ENCODE results near the gene CD209.

DNA sequence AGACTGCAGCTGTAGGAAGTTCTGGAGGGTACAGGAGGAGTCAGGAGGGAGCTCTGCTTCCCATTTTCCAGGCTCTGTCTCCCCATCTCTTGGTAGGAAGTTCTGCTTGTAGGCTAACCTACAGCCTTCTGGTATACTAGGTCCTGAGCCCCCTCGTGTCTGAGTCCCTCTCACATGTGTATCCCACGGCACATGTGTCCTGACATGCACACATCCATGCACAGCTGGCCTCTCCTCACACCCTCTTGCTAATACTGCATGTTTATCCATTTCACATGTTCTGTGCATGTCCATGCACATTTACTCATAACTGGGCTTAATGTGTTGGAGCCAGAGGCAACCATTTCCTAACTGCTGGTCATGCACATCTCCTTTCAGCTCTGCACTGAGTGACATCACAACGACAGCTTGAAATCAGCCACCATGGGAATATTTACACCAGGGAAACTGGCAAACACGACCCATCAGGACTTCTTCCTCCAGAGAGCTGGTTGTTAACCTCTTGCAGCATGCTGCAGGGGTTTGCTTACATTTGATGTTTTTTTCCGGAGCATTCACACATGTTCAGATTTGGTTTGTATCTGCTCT is 3.0 kb downstream of the CD209 start:
- TF ChIP-seq, protein P1, sequence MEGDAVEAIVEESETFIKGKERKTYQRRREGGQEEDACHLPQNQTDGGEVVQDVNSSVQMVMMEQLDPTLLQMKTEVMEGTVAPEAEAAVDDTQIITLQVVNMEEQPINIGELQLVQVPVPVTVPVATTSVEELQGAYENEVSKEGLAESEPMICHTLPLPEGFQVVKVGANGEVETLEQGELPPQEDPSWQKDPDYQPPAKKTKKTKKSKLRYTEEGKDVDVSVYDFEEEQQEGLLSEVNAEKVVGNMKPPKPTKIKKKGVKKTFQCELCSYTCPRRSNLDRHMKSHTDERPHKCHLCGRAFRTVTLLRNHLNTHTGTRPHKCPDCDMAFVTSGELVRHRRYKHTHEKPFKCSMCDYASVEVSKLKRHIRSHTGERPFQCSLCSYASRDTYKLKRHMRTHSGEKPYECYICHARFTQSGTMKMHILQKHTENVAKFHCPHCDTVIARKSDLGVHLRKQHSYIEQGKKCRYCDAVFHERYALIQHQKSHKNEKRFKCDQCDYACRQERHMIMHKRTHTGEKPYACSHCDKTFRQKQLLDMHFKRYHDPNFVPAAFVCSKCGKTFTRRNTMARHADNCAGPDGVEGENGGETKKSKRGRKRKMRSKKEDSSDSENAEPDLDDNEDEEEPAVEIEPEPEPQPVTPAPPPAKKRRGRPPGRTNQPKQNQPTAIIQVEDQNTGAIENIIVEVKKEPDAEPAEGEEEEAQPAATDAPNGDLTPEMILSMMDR (conservative IDR thresholded peaks at IDR 0.05; ENCODE audit: low read length) = no peak
- TF ChIP-seq EZH2phosphoT487 (IDR thresholded peaks at IDR 0.05; ENCODE audit: borderline replicate concordance, low read depth, low read length) = no peak
